SK-N-SH (cell line): ENCODE data around the gene ULK1. TPM values are rescaled to one million over a fixed set of nuclear protein-coding genes. Genes with fewer than 3 reads are reported as not detected.

ENCODE experiments used
- CTCF ChIA-PET: fragments of 300-600, 350-600 bp; formaldehyde crosslinking; extraction: SDS; loops from one replicate; lab custom pipeline; 2021; lab: Yijun Ruan, JAX
- POLR2A ChIA-PET: fragments of 350-600 bp; sonication (Branson Sonifier 250); formaldehyde crosslinking; extraction: SDS; loops from one replicate; lab custom pipeline; 2020; ENCODE audit warnings: antibody characterized with exemption, inconsistent platforms; lab: Yijun Ruan, JAX
- DNase-seq: peaks from one replicate; pipeline ENCODE4 v3.0.0; 2012
- H2AFZ ChIP-seq: fragments of 200-600 bp; sonication (generic); 2 replicates; pipeline ENCODE4 v1.8.1; 2016; ENCODE audit warnings: antibody characterized with exemption, mild to moderate bottlenecking, low read depth
- H3F3A ChIP-seq: fragments of 200-600 bp; sonication (generic); replicated peaks from 2 replicates; pipeline ENCODE3; 2016; ENCODE audit warnings: antibody characterized with exemption, mild to moderate bottlenecking; ENCODE audit not compliant: insufficient read depth
- H3K27ac ChIP-seq, 2 experiments: fragments of 200-500 bp in 1 of 2; fragments of 200-600 bp in 1 of 2; sonication (Bioruptor generic) in 1 of 2; sonication (generic), shearing (Covaris generic) in 1 of 2; 2 replicates each; pipeline versions ENCODE4 v1.5.1 to v1.6.1; 2014 to 2016; ENCODE audit warnings: low read depth in 2 of 2, inconsistent platforms in 1 of 2, low read length in 1 of 2, mild to moderate bottlenecking in 1 of 2, mixed read lengths in 1 of 2
- H3K27me3 ChIP-seq: fragments of 200-600 bp; sonication (generic), shearing (Covaris generic); 2 replicates; pipeline ENCODE4 v1.6.1; 2016; ENCODE audit warnings: mixed run types; ENCODE audit not compliant: insufficient read depth
- H3K36me3 ChIP-seq, 2 experiments: fragments of 200-500 bp in 1 of 2; fragments of 200-600 bp in 1 of 2; sonication (Bioruptor generic) in 1 of 2; sonication (generic) in 1 of 2; replicated peaks in 1 of 2; 2 replicates each; pipeline versions ENCODE3 to v1.5.1; 2014 to 2016; ENCODE audit warnings: low read length in 1 of 2, mild to moderate bottlenecking in 1 of 2; ENCODE audit not compliant: insufficient read depth in 2 of 2, control insufficient read depth in 1 of 2
- H3K4me1 ChIP-seq, 2 experiments: fragments of 200-500 bp in 1 of 2; fragments of 200-600 bp in 1 of 2; sonication (Bioruptor generic) in 1 of 2; sonication (generic), shearing (Covaris generic) in 1 of 2; 2 replicates each; pipeline versions ENCODE4 v1.5.1 to v1.6.1; 2014 to 2016; ENCODE audit warnings: low read depth in 1 of 2, low read length in 1 of 2, mixed run types in 1 of 2; ENCODE audit not compliant: insufficient read depth in 2 of 2, control insufficient read depth in 1 of 2
- H3K4me2 ChIP-seq: fragments of 200-600 bp; sonication (generic), shearing (Covaris generic); 2 replicates; pipeline ENCODE4 v1.6.1; 2017; ENCODE audit warnings: mixed run types
- H3K4me3 ChIP-seq, 2 experiments: fragments of 200-500 bp in 1 of 2; fragments of 200-600 bp in 1 of 2; sonication (Bioruptor generic) in 1 of 2; sonication (generic), shearing (Covaris generic) in 1 of 2; 2 replicates each; pipeline versions ENCODE4 v1.5.1 to v1.8.1; 2014 to 2016; ENCODE audit warnings: low read depth in 2 of 2, inconsistent platforms in 1 of 2, low read length in 1 of 2, mild to moderate bottlenecking in 1 of 2, mixed read lengths in 1 of 2, moderate library complexity in 1 of 2
- H3K79me2 ChIP-seq: fragments of 200-600 bp; sonication (generic); 2 replicates; pipeline ENCODE4 v1.8.1; 2017; ENCODE audit warnings: mild to moderate bottlenecking; ENCODE audit not compliant: insufficient read depth
- H3K9ac ChIP-seq: fragments of 200-600 bp; sonication (generic); 2 replicates; pipeline ENCODE4 v1.6.1; 2017; ENCODE audit warnings: mixed run types
- H3K9me2 ChIP-seq: fragments of 200-600 bp; sonication (generic); 2 replicates; pipeline ENCODE4 v1.6.1; 2017; ENCODE audit warnings: mixed run types
- H3K9me3 ChIP-seq: fragments of 200-600 bp; sonication (generic); 2 replicates; pipeline ENCODE4 v1.6.1; 2017; ENCODE audit warnings: mixed run types, mild to moderate bottlenecking, moderate library complexity
- H4K20me1 ChIP-seq: fragments of 200-600 bp; sonication (generic); 2 replicates; pipeline ENCODE4 v1.6.1; 2017; ENCODE audit warnings: mild to moderate bottlenecking, mixed run types; ENCODE audit not compliant: insufficient read depth
- IRF3 ChIP-seq: fragments of 150-350 bp; IDR thresholded peaks from 2 replicates; pipeline ENCODE4 v1.6.1; 2016; ENCODE audit warnings: mild to moderate bottlenecking, low read depth, low read length
- MXI1 ChIP-seq: IDR thresholded peaks from 2 replicates; pipeline ENCODE4 v1.6.1; 2012; ENCODE audit warnings: mild to moderate bottlenecking, low read depth, low read length, improper control_type of control experiment
- NRF1 ChIP-seq: IDR thresholded peaks from 2 replicates; pipeline ENCODE4 v1.6.1; 2012; ENCODE audit warnings: low read depth, mild to moderate bottlenecking, low read length
- PBX3 ChIP-seq: IDR thresholded peaks from 2 replicates; pipeline ENCODE4; 2012
- POLR2AphosphoS5 ChIP-seq: IDR thresholded peaks from 2 replicates; pipeline ENCODE4 v1.6.1; 2012; ENCODE audit warnings: low read depth, low read length
- RXRA ChIP-seq: IDR thresholded peaks from 2 replicates; pipeline ENCODE4 v1.4.0; 2012; ENCODE audit warnings: low read depth, mild to moderate bottlenecking, borderline replicate concordance
- SIN3A ChIP-seq: IDR thresholded peaks from 2 replicates; pipeline ENCODE4 v1.6.1; 2012; ENCODE audit warnings: low read depth, mild to moderate bottlenecking, low read length, moderate library complexity, borderline replicate concordance
- TAF1 ChIP-seq: IDR thresholded peaks from 2 replicates; pipeline ENCODE4 v1.6.1; 2012; ENCODE audit warnings: low read depth, mild to moderate bottlenecking, low read length, moderate library complexity, borderline replicate concordance
- WGBS: methylation state at CpG from one replicate; pipeline ENCODE4 v1.1.6; 2017; ENCODE audit warnings: low lambda C conversion rate; 5-methylcytosine and 5-hydroxymethylcytosine counted together
- polyA plus RNA-seq, 3 experiments: library from polyadenylated mRNA; depleted of rRNA; stranded (reverse); fragments of >200 nt; gene quantifications; 2 replicates each; pipeline ENCODE4 v1.2.3, GENCODE V29; 2012

Gene ULK1
- polyA plus RNA-seq (2012; rRNA removed): 6.0 and 10.7 TPM in 2 replicates
- polyA plus RNA-seq (2012; cell fraction: cytosol; rRNA removed): 4.0 and 5.9 TPM in 2 replicates
- polyA plus RNA-seq (2012; cell fraction: nucleus; rRNA removed): 56.6 and 64.4 TPM in 2 replicates

DNA sequence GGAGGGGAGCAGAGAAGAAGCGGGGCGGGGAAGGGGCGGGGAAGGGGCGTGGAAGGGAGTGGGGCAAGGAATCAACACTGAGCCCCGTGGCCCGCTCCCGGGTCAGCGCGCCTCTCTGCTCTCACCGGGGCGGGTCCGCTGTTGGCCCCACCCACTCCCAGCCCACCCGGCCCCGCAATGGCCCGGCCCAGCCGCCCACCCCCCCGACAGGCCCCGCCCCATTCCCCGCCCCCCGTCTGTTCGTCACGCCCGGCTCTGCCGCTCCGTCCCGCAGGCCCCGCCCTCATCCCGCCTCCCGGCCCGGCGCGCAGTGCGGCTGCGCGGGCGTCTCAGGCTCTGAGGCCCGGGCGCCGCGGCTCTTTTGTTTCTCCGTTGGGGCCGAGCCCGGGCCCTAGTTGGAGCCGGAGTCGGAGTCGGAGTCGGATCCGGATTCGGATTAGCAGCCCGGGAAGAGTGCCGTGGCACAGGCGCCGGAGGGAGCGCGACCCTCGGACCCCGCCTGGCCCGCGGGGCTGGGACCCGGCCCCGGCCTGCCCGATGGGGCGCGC, at the start of gene ULK1:
TSS of gene ULK1 (plus strand) at position 310 of the 548 bp plus-strand sequence. CDS start 380 bp downstream, outside the sequence.
- peaks cover 3 to 8% of the 10 kb centered on the region in 2 experiments for H3K36me3 ChIP-seq
- TF ChIP-seq IRF3 (no peak), NRF1 (peak; percentile 90), POLR2AphosphoS5 (peak; percentile 91), SIN3A (peak; percentile 68; the same call in 1 of the 2 replicates), MXI1 (peak; percentile 34; the same call in 1 of the 2 replicates), TAF1 (peak; percentile 85)
- H3K4me1 ChIP-seq: peaks cover 7 to 18% of the 10 kb centered on the region in 2 experiments; a peak in 1 of 4 replicates
- POLR2A ChIA-PET: interaction anchor here (0.5 kb wide), 1 partner anchor 184 kb away, joined by 3 read pairs; the partner anchor contains the start of gene SFSWAP
- H3K9me2 ChIP-seq: no peaks in the 10 kb centered on the region
- H4K20me1 ChIP-seq: peaks cover 8% of the 10 kb centered on the region
- peak within 1 kb of the TSS; percentile 72 for H3K9ac ChIP-seq
- H3K27ac ChIP-seq: peak within 1 kb of the TSS in 1 of 2 experiments; percentile 65; a peak in 2 of 4 replicates
- no peaks in the 10 kb centered on the region for H3K9me3 ChIP-seq
- H3K4me2 ChIP-seq: peak within 1 kb of the TSS; percentile 99
- no peak within 1 kb of the TSS for H2AFZ ChIP-seq
- WGBS: 2% methylated on average over 22 of the region's 64 CpGs
- H3K79me2 ChIP-seq: peaks cover 19% of the 10 kb centered on the region
- peaks cover 2% of the 10 kb centered on the region for H3F3A ChIP-seq
- CTCF ChIA-PET: no interaction called here
- peak within 1 kb of the TSS; percentile 62 to 72 for H3K4me3 ChIP-seq
- H3K27me3 ChIP-seq: no peaks in the 10 kb centered on the region
- DNase-seq: peak; percentile 100

GRCh38 chr12:131844656-131845055, 49.8 kb upstream of the ULK1 start:
- DNase-seq: no peak
- Histone ChIP-seq H3K36me3 (no peaks in the 10 kb centered on the region), H3K79me2 (no peaks in the 10 kb centered on the region), H3K9me3 (no peaks in the 10 kb centered on the region), H3K9me2 (no peaks in the 10 kb centered on the region), H3K4me1 (no peaks in the 10 kb centered on the region), H3K27ac (no peak overlapping the region), H3K27me3 (no peaks in the 10 kb centered on the region), H3K4me2 (no peak overlapping the region), H3F3A (no peaks in the 10 kb centered on the region), H2AFZ (no peak overlapping the region), H4K20me1 (no peaks in the 10 kb centered on the region), H3K4me3 (no peak overlapping the region), H3K9ac (no peak overlapping the region)
- ChIA-PET CTCF (interaction anchor here (1.2 to 2.8 kb wide), 3 partner anchors 9 to 68 kb away, joined by 3 to 15 read pairs (median 6); no protein-coding TSS in a partner anchor), POLR2A (no interaction called here)
- TF ChIP-seq NRF1: no peak
- TF ChIP-seq PBX3: no peak
- TF ChIP-seq RXRA: no peak
- WGBS: 88% methylated on average over 24 of the region's 25 CpGs
